Sciatic nerve (tissue), 2 donors: ENCODE results near the gene TWNK. TPM values are rescaled to one million over a fixed set of nuclear protein-coding genes. Genes with fewer than 3 reads are reported as not detected.
A peak's percentile ranks its signal among the peaks of the same experiment; 100 is the strongest.

Experiments used
- ATAC-seq: fragments of 200-7000 bp; cut with Tn5 transposase; one replicate; pipeline ENCODE4 v1.9.1; 2020; ENCODE audit warnings: mild to moderate bottlenecking, moderate library complexity
- DNase-seq: peaks from one replicate; pipeline ENCODE4 v3.0.0-alpha.2; 2020; ENCODE audit warnings: low spot score
- intact Hi-C: fragments of 100-400 bp; cut with DNase I; formaldehyde crosslinking; loops from one replicate; pipeline ENCODE4 v1.14.2; 2022
- total RNA-seq: library from RNA; stranded (reverse); fragmentation: NEBNext Ultra II Directional; extraction: Animal tissue kit (Norgen Biotek cat#: 25700); gene quantifications from one replicate; pipeline ENCODE4 v1.2.1, GENCODE V29; 2021
- donor health status: DM: no; HTN: no; CAD: no.
- donor health status: DM: no; HTN: no; CAD: no.

Gene TWNK
- total RNA-seq, result 5.9 TPM

DNA sequence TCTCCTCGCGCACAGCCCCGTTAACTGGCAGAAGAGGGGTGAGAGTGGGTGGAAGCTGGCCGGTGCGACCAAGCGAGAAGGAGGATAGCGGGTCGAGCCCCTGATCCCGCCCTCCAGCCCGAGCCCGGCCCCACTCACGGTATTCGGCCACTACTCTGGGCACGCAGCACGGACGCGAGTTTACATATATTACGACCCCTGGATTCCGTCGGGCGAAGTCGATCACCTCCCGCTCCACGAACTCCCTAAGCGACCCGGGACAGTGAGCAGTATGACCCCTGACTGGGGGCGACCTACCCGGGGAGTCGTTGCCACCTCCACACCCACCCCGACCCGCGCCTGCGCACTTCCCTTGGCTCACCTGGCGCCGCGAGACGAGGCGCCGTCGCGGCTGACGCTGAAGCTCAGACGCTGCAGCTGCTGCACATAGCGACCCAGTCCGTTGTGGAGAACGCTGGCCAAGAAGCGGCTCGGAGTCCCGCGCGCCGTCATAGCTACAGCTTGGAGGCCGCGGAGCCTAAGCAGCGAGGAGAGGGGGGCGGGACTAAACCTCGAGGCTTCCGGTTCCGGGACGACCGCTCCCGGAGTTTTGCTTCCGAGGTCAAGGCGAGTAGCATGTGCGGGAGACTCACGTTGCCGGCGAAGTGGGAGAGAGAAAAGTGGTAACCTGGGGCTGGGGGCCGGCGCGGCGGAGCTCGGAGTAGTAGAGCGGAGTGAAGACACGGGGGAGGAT, at the start of gene TWNK, which contains the start of gene MRPL43:
TWNK (plus strand) TSS at position 592 of the 733 bp plus-strand sequence. CDS start 668 bp downstream, outside the sequence.
MRPL43 (minus strand) TSS at position 546 of the 733 bp plus-strand sequence; CDS start at position 492, 54 bp downstream.
- peak; percentile 93 for DNase-seq
- intact Hi-C loops, result no loop called here
- ATAC-seq, result peak; percentile 94

DNA sequence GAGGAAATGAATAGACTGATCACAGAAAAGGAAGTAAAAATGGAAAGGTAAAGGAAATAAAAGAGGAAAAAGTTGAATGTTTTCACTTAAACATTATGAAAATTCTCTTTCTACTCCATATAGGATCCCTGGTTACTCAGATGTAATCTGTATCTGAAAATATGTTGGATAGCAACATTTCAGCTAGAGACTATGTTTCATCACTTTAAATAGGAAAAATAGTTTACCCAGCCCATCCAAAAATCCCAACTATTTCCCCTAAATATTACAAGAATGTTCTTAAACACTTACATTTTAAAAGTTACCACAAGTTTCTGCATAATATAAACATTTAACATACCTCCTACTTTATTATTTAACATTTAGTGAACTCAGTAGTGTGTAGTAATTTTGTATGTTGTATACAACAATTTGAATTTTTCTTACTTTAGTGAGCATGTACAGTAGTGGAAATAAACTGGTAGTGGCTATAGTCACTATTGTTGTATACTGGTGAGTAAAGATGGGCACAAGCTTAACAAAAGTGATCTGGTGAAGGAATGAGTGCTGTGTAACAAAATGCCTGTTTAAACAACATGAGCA, 47.5 kb upstream of the TWNK start:
- intact Hi-C loops, result no loop called here
- DNase-seq, result no peak
- ATAC-seq, result no peak

GRCh38 chr10:100942229-100942628, 45.1 kb upstream of the TWNK start:
- intact Hi-C loops, result no loop called here
- ATAC-seq (no peak), DNase-seq (no peak)

DNA sequence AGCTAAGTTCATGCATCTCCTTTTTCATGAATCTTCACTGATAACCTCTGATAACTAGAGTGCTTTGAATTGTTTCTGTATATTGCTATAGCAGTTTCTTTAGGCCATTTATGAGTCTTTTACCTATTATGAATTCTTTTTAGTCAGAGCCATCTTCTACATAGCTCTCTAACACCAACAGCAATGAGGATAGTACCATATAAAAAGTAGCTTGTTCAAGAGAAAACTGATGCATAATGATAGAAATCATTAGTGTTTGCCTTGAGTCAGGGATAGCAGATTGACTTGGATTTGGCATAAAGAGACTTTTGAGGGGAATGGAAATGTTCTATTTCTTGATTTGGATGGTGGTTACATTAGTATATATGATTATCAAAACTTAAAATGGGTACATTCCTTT, 43.8 kb upstream of the TWNK start:
- ATAC-seq, result no peak
- intact Hi-C loops, result no loop called here
- no peak for DNase-seq

GRCh38 chr10:100945754-100946153, 41.6 kb upstream of the TWNK start:
- intact Hi-C loops, result no loop called here
- DNase-seq (no peak), ATAC-seq (no peak)

GRCh38 chr10:100948916-100949315, 38.4 kb upstream of the TWNK start:
- no peak for ATAC-seq
- intact Hi-C loops, result no loop called here

DNA sequence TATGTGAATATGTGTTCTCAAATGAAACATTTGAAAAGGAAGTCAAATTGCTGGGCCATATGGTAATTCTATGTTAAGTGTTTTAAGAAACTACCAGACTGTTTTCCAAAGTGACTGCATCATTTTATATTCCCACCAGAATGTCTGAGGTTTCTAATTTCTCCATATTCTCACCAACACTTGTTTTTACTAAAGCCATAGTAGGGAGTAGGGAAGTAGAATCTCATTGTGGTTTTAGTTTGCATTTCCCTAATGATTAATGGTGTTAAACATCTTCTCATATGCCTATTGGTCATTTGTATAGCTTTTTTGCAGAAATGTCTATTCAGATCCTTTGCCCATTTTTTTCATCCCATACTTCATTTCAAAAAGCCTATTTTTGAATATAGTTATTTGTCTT, 27.1 kb upstream of the TWNK start:
- intact Hi-C loops, result no loop called here
- DNase-seq (no peak), ATAC-seq (no peak)

More at GRCh38 chr10:100948916-100949315, 38.4 kb upstream of the TWNK start:
- no peak for DNase-seq

DNA sequence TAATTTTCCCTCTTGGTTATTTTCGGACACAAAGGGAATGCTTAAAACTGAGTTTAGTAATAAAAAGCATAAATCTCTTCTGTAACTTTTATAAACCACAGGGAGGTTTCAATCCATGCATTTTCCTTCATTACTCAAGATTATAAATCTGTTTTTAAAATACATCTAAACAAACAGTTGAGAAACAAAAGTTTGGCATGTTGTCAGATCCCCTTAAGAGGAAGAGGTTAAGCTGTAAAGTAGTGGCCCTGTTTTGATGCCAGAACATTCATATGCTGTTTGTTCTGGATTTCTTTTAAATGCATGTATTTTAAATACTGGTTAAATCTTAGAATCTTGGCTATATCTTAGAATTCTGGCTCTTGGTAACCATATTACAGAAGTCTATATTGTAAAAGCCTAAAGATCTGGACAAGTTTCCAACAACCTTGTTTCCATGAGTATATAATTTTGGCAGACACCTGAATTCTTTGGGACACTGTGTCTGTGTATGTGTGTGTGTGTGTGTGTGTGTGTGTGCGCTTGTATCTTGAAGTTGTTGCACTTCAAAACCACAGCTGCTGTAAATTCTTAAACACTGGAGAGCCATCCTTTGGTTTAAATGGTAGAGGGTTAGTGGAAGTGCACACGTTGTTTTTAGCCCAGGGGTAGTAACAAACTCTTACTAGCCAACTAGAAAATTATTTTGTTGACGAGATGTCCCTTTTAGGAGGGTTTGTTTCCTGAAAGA, 24.8 kb upstream of the TWNK start:
- intact Hi-C loops, result no loop called here
- DNase-seq, result no peak
- ATAC-seq, result no peak

- DNase-seq (no peak), ATAC-seq (no peak)
- intact Hi-C loops, result no loop called here
Observed at GRCh38 chr10:100963826-100964225, 23.5 kb upstream of the TWNK start.

DNA sequence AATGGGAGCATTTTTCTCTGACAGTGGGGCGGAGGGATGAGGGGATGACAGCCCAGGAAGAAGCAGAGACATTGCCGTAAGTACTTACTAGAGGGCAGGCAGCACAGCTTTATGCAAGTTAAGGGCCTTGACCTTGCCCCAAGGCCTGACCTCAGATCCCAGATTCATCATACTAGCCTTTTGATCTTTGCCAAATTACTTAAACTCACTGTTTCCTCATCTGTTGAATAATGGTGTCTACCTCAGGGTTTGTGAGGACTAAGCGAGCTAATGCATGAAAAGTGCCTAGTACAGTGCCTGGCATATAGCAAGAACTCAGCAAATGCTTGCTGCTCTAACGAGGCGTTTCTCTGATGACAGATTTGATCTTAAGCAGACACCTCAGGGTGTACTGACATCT, 21.5 kb upstream of the TWNK start:
- no peak for DNase-seq
- intact Hi-C loops, result no loop called here

GRCh38 chr10:100966887-100967286, 20.5 kb upstream of the TWNK start:
- ATAC-seq (no peak), DNase-seq (no peak)
- intact Hi-C loops, result no loop called here

More for the DNA sequence above, 21.5 kb upstream of the TWNK start:
- no peak for ATAC-seq

DNA sequence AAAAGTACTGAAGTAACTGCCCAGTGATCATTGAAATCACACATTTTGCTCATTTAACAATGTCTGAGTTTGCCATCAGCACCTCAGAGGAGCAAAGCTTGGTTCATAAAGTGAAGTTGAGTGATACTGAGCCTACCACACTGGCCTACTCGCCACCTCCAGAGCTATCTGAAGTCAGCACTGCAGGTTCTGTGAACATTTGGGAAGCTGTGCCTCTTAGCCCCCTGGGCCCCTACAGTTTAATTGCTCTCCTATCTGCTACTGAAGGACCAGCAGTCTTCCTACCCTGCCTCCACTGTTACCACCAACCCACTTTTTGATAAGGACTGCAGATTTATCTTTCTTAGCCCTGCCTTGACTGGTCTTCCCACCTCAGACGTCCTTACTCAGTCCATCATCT, 20.0 kb upstream of the TWNK start:
- ATAC-seq (no peak), DNase-seq (no peak)
- intact Hi-C loops, result no loop called here

GRCh38 chr10:100968062-100968736, 19.1 kb upstream of the TWNK start:
- intact Hi-C loops, result no loop called here
- ATAC-seq (no peak), DNase-seq (no peak)

DNA sequence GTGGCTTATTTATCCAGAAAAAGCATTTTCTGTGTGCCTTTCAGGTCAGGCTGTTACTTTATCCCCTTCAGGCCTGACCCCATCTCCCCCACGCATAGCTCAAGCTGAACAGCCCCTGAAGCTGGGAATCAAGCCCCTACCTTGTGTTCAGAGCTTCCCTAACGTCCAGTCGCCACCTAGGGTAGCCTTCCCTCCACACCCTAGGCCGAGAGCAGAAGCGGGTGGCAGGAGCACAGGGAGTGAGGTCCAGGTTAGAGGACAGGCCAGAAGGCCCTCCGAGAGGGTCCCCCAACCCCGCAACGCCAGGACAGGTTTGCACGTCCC, 18.5 kb upstream of the TWNK start:
- DNase-seq (no peak), ATAC-seq (peak; percentile 14)
- intact Hi-C loops, result no loop called here

GRCh38 chr10:100969187-100970075, 17.9 kb upstream of the TWNK start, which contains the start of gene SEMA4G:
Gene SEMA4G (plus strand): TSS chr10:100969504. CDS start chr10:100972913, 3,409 bp downstream.
- intact Hi-C loops, result no loop called here
- peak; percentile 79 for ATAC-seq
- peak; percentile 74 for DNase-seq

GRCh38 chr10:100970076-100970913, 17.0 kb upstream of the TWNK start:
- intact Hi-C loops, result no loop called here
- peak; percentile 14 for ATAC-seq
- DNase-seq, result no peak

- intact Hi-C loops, result no loop called here
- no peak for ATAC-seq
- DNase-seq, result no peak
Observed at GRCh38 chr10:100970914-100971811, 16.2 kb upstream of the TWNK start.
